NK-92 (cell line): ENCODE data around the gene RNF7.
"Not testable (repeated sequence)": the region's sequence is repeated elsewhere in the genome, so short reads cannot be mapped to it uniquely, and the experiment has no call there.

Source experiments
- DNase-seq: peaks from one replicate; lab custom pipeline; 2025; ENCODE audit not compliant: unreplicated experiment; lab: John Stamatoyannopoulos, UW

RNF7 gene

GRCh38 chr3:141738022-141738890 is at the start of gene RNF7:
Gene RNF7 (plus strand): TSS chr3:141738298. CDS start chr3:141738342, 44 bp downstream.
- peak; percentile 82 for DNase-seq

- DNase-seq: no peak
These were observed 47.5 kb upstream of the RNF7 start for GRCh38 chr3:141690431-141691072.

- DNase-seq: not testable (repeated sequence)
These were observed 46.6 kb upstream of the RNF7 start for GRCh38 chr3:141691471-141691870.

- DNase-seq: not testable (repeated sequence)
These were observed 45.1 kb upstream of the RNF7 start for GRCh38 chr3:141692973-141693372.

- DNase-seq: no peak
These were observed 38.8 kb upstream of the RNF7 start for GRCh38 chr3:141699324-141699723.

GRCh38 chr3:141699897-141700296 is 38.2 kb upstream of the RNF7 start:
- DNase-seq: no peak

- not testable (repeated sequence) for DNase-seq
These were observed 34.7 kb upstream of the RNF7 start for GRCh38 chr3:141703367-141703766.

GRCh38 chr3:141707741-141708203 is 30.3 kb upstream of the RNF7 start:
- no peak for DNase-seq

- no peak for DNase-seq
These were observed 29.7 kb upstream of the RNF7 start for GRCh38 chr3:141708367-141708766.

- DNase-seq: no peak
These were observed 28.9 kb upstream of the RNF7 start for GRCh38 chr3:141709126-141709770.

GRCh38 chr3:141710121-141710520 is 28.0 kb upstream of the RNF7 start:
- no peak for DNase-seq

- no peak for DNase-seq
These were observed 27.0 kb upstream of the RNF7 start for GRCh38 chr3:141710888-141711616.

GRCh38 chr3:141714671-141715070 is 23.4 kb upstream of the RNF7 start:
- no peak for DNase-seq

- no peak for DNase-seq
These were observed 16.0 kb upstream of the RNF7 start for GRCh38 chr3:141722081-141722480.

- no peak for DNase-seq
These were observed 15.4 kb upstream of the RNF7 start for GRCh38 chr3:141722648-141723047.

GRCh38 chr3:141723255-141723654 is 14.8 kb upstream of the RNF7 start:
- DNase-seq: no peak

- DNase-seq: no peak
These were observed 13.9 kb upstream of the RNF7 start for GRCh38 chr3:141724186-141724585.

GRCh38 chr3:141725036-141725435 is 13.1 kb upstream of the RNF7 start:
- no peak for DNase-seq

GRCh38 chr3:141726483-141726882 is 11.6 kb upstream of the RNF7 start:
- DNase-seq: no peak

- no peak for DNase-seq
These were observed 9.7 kb upstream of the RNF7 start for GRCh38 chr3:141728355-141728892.

GRCh38 chr3:141729240-141729639 is 8.9 kb upstream of the RNF7 start:
- no peak for DNase-seq
